Neural crest cell (in vitro differentiated cells): ENCODE results near the gene BRSK1. TPM values are rescaled to one million over a fixed set of nuclear protein-coding genes. Genes with fewer than 3 reads are reported as not detected.
A peak's percentile ranks its signal among the peaks of the same experiment; 100 is the strongest.

Experiments
- DNase-seq: peaks from one replicate; pipeline ENCODE4 v3.0.0; 2021; ENCODE audit warnings: low read depth, mixed read lengths, low spot score
- H3K27ac Mint-ChIP-seq: one replicate; pipeline ENCODE4 v1.8.0; 2021; ENCODE audit warnings: mild to moderate bottlenecking, mixed read lengths; ENCODE audit not compliant: unreplicated experiment
- H3K27me3 Mint-ChIP-seq: 2 replicates; pipeline ENCODE4 v1.8.0; 2021; ENCODE audit warnings: low read depth, mild to moderate bottlenecking, mixed read lengths
- H3K36me3 Mint-ChIP-seq: 2 replicates; pipeline ENCODE4 v1.8.0; 2021; ENCODE audit warnings: low read depth, mild to moderate bottlenecking, mixed read lengths
- H3K4me1 Mint-ChIP-seq: 2 replicates; pipeline ENCODE4 v1.8.0; 2021; ENCODE audit warnings: mixed read lengths
- H3K4me3 Mint-ChIP-seq: one replicate; pipeline ENCODE4 v1.8.0; 2021; ENCODE audit warnings: mild to moderate bottlenecking, mixed read lengths
- H3K9me3 Mint-ChIP-seq: 2 replicates; pipeline ENCODE4 v1.8.0; 2021; ENCODE audit warnings: mixed read lengths
- total RNA-seq: library from RNA; stranded (reverse); gene quantifications from 2 replicates; pipeline ENCODE4 v1.2.1, GENCODE V29; 2021
- TF ChIP-seq, protein P1 (sequence below): fragments of 200-600 bp; sonication (generic); conservative IDR thresholded peaks from 2 replicates; pipeline ENCODE4 v1.5.0; 2021; ENCODE audit warnings: antibody characterized with exemption, mild to moderate bottlenecking

The BRSK1 gene
- total RNA-seq, 1 donor from 2014 or later: 50.0 TPM

DNA sequence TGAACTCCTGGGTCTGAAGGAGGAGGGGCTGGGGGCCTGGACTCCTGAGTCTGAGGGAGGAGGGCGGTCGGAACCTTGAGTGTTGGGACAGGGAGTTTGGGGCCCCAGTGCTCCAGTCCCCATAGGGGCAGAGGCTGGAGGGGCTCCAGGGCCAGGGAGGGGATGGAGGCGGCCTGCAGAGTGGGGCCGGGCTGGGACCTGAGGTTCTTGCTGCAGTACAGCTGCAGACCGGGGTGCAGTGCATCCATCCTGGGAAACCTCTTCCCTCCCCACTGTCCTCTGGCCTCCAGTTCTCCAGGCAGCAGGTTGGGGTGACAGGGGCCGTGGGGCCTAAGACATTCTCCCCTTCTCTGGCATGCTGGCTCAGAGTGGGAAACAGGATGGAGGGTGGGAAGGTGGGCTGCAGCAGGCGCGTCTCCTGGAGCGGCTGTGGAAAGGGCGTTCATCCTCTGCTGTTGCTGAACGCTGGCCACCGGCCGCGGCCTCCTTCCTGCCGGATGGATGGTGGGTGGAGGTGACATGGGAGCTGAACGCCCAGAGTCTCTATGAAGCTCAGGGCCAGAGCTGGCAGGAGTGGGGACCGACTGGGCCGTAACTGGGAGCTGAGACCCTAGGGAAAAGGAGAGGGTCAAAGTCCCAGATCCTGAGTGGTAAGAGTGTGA is 1.6 kb downstream of the BRSK1 start:
- Mint-ChIP-seq H3K9me3 (no peaks in the 10 kb centered on the region), H3K36me3 (peaks cover 5% of the 10 kb centered on the region), H3K27ac (peak overlapping the region; percentile 71), H3K4me1 (peaks cover 36% of the 10 kb centered on the region), H3K4me3 (peak overlapping the region; percentile 88), H3K27me3 (no peaks in the 10 kb centered on the region)
- TF ChIP-seq, protein P1, sequence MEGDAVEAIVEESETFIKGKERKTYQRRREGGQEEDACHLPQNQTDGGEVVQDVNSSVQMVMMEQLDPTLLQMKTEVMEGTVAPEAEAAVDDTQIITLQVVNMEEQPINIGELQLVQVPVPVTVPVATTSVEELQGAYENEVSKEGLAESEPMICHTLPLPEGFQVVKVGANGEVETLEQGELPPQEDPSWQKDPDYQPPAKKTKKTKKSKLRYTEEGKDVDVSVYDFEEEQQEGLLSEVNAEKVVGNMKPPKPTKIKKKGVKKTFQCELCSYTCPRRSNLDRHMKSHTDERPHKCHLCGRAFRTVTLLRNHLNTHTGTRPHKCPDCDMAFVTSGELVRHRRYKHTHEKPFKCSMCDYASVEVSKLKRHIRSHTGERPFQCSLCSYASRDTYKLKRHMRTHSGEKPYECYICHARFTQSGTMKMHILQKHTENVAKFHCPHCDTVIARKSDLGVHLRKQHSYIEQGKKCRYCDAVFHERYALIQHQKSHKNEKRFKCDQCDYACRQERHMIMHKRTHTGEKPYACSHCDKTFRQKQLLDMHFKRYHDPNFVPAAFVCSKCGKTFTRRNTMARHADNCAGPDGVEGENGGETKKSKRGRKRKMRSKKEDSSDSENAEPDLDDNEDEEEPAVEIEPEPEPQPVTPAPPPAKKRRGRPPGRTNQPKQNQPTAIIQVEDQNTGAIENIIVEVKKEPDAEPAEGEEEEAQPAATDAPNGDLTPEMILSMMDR: no peak
- no peak for DNase-seq

DNA sequence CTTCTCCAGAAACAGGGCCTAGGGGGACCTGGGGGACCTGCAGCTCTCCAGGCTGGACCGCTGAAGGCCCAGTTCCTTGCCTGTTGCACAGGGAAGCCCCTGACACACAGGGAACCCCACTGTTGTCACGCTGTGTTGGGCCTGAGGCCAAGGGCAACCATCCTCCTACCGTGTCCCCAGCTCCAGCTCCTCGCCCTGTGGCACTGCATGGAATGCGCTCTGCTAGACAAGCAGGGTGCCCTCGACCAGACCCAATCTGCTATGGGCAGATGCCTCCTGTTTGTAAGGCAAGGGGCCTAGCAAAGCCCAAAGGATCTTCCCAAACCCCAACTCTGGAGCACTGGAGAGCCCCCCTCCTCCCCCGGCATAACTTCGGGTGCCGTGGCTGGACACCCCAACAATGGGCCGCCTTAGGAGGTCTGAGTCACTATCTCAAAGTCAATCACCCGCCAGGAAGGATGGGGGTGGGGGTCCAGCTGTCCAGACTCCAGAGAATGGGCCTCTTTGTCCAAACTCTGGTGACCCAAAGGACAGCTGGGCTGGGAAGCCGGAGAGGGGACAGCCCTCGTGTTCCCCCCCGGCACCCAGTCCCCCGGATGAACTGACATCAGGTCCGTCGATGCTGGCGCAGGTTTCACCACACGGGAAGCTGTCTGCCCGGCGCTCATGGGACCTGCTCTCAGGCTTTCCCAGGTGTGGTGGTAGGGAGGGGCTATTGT is 3.7 kb downstream of the BRSK1 start:
- no peak for DNase-seq
- no peaks in the 10 kb centered on the region for H3K9me3 Mint-ChIP-seq
- TF ChIP-seq, protein P1: no peak
- peak overlapping the region; percentile 61 for H3K4me3 Mint-ChIP-seq
- peaks cover 12% of the 10 kb centered on the region for H3K36me3 Mint-ChIP-seq
- H3K27me3 Mint-ChIP-seq: no peaks in the 10 kb centered on the region
- no peak overlapping the region for H3K27ac Mint-ChIP-seq
- H3K4me1 Mint-ChIP-seq: peaks cover 24% of the 10 kb centered on the region

DNA sequence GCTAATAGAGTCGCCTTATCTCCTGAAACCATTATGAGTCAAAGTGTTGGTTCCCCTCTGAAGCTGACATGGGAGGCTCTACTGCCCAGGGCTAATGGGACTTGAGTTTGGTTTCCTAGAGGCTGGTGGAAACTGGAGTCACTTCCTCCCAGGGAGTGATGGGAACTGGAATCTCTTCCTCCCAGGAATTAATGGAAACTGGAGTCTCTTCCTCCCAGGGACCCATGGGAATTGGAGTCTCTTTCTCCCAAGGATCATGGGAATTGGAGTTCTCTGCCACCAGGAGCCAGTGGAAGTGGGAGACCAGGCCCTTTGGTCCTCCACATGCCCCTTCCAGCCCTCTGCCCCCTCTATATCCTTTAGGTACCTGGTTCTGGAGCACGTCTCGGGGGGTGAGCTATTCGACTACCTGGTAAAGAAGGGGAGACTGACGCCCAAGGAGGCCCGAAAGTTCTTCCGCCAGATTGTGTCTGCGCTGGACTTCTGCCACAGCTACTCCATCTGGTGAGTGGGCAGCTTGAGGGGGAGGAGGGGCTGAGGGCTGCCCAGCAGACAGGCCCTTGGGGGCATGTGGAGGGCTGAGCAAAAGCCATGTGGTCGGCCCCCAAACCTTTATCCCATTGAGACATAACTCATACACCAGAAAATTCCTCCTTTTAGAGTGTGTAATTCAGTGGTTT is 5.5 kb downstream of the BRSK1 start:
- TF ChIP-seq, protein P1: no peak
- Mint-ChIP-seq H3K4me1 (peaks cover 14% of the 10 kb centered on the region), H3K27me3 (no peaks in the 10 kb centered on the region), H3K36me3 (peaks cover 12% of the 10 kb centered on the region), H3K9me3 (no peaks in the 10 kb centered on the region), H3K4me3 (peak overlapping the region; percentile 77), H3K27ac (peak overlapping the region; percentile 9)
- no peak for DNase-seq

DNA sequence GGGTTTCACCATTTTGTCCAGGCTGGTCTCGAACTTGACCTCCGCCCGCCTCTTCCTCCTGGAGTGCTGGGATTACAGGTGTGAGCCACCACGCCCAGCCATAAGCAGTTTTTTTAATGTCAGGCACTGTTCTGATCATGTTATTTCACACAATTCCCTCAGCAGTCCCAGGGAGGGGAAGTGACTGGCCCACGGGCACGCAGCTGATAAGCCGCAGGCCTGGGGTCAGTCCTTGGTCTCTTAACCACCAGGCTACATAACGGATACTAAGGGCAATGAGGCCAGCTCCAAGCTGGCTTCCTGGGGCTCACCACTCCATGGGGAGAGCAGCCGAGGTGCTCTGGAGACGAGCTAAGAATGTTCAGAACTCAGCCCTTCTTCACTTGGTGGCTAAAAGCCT is 13.5 kb downstream of the BRSK1 start:
- TF ChIP-seq, protein P1: no peak
- H3K27me3 Mint-ChIP-seq: no peaks in the 10 kb centered on the region
- peaks cover 15% of the 10 kb centered on the region for H3K4me1 Mint-ChIP-seq
- H3K27ac Mint-ChIP-seq: no peak overlapping the region
- no peaks in the 10 kb centered on the region for H3K9me3 Mint-ChIP-seq
- H3K4me3 Mint-ChIP-seq: no peak overlapping the region
- no peak for DNase-seq
- H3K36me3 Mint-ChIP-seq: peaks cover 3% of the 10 kb centered on the region

DNA sequence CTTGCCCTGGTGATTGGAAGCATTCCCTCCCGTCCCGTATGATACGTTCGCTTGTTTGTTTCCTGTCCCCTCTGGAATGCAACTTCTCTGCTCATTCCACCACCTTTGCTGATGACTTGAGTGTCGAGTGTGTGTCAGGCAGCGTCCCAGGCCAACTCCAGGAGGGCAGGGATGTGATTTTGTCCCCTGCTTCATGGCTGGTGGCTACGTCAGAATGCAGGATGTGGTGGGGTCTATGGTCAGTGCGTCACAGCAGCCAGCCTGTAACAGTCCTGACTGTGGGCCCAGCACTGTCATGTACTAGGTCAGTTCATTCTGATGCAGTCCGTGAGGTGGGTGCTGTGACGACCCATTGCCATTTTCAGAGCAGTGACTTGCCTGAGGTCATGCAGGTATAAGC is 16.2 kb downstream of the BRSK1 start:
- Mint-ChIP-seq H3K27ac (peak overlapping the region; percentile 45), H3K27me3 (no peaks in the 10 kb centered on the region), H3K4me1 (peaks cover 15% of the 10 kb centered on the region), H3K36me3 (peaks cover 3% of the 10 kb centered on the region), H3K9me3 (no peaks in the 10 kb centered on the region), H3K4me3 (peak overlapping the region; percentile 33)
- TF ChIP-seq, protein P1: no peak
- DNase-seq: no peak
